Calu3 (cell line): Measurements from ENCODE around the gene DAB2. TPM values are rescaled to one million over a fixed set of nuclear protein-coding genes. Genes with fewer than 3 reads are reported as not detected.

Experiments
- BruUV-seq: library from RNA; stranded (reverse); fragments of 400-500 nt; replicated peaks from 2 replicates; lab custom pipeline; 2021; lab: Mats Ljungman, UMichigan
- CTCF ChIA-PET: fragments of 300-600 bp; sonication (Branson Sonifier 250); formaldehyde crosslinking; loops from one replicate; lab custom pipeline; 2022; ENCODE audit warnings: antibody characterized with exemption; lab: Charles Lee
- DNase-seq: peaks from one replicate; pipeline ENCODE4 v3.0.0; 2022
- H3K27ac Mint-ChIP-seq: one replicate; pipeline ENCODE4 v1.8.0; 2022; ENCODE audit warnings: mixed read lengths; ENCODE audit not compliant: unreplicated experiment
- H3K27me3 Mint-ChIP-seq: one replicate; pipeline ENCODE4 v1.8.0; 2022; ENCODE audit warnings: mixed read lengths; ENCODE audit not compliant: unreplicated experiment
- H3K36me3 Mint-ChIP-seq: one replicate; pipeline ENCODE4 v1.8.0; 2022; ENCODE audit warnings: mild to moderate bottlenecking, moderate library complexity, mixed read lengths; ENCODE audit not compliant: insufficient read depth, unreplicated experiment
- H3K4me1 Mint-ChIP-seq: one replicate; pipeline ENCODE4 v1.8.0; 2022; ENCODE audit warnings: mild to moderate bottlenecking, low read depth, mixed read lengths; ENCODE audit not compliant: unreplicated experiment
- H3K4me3 Mint-ChIP-seq: one replicate; pipeline ENCODE4 v1.8.0; 2022; ENCODE audit warnings: mild to moderate bottlenecking, low read depth, moderate library complexity, mixed read lengths; ENCODE audit not compliant: unreplicated experiment
- H3K9me3 Mint-ChIP-seq: one replicate; pipeline ENCODE4 v1.8.0; 2022; ENCODE audit warnings: low read depth, mixed read lengths; ENCODE audit not compliant: unreplicated experiment
- intact Hi-C: fragments of 100-400 bp; cut with micrococcal nuclease; formaldehyde crosslinking; loops from one replicate; pipeline ENCODE4 v1.10.0; 2022; ENCODE audit not compliant: unreplicated experiment
- total RNA-seq: library from RNA; stranded (reverse); gene quantifications from 2 replicates; pipeline ENCODE4 v1.2.3, GENCODE V29; 2022
- TF ChIP-seq, protein P1 (sequence below): fragments of 200-600 bp; IDR thresholded peaks from one replicate; pipeline ENCODE4 v1.8.0; 2022; ENCODE audit warnings: antibody characterized with exemption; ENCODE audit not compliant: unreplicated experiment

Gene DAB2
- total RNA-seq, 1 experiment from 2014 or later, result 12.4 TPM

- Mint-ChIP-seq H3K4me1 (peaks cover 35% of the 10 kb centered on the region), H3K9me3 (no peaks in the 10 kb centered on the region), H3K36me3 (peaks cover 21% of the 10 kb centered on the region), H3K4me3 (no peak overlapping the region), H3K27me3 (no peaks in the 10 kb centered on the region), H3K27ac (no peak overlapping the region)
- intact Hi-C loops, result loop anchor here (5.0 to 10.0 kb wide), 2 partner anchors 208 to 576 kb away; partner anchors contain the start of genes FYB1 and OSMR
- CTCF ChIA-PET, result no interaction called here
- no peak for DNase-seq
- no TSS peak for BruUV-seq
- TF ChIP-seq, protein P1, sequence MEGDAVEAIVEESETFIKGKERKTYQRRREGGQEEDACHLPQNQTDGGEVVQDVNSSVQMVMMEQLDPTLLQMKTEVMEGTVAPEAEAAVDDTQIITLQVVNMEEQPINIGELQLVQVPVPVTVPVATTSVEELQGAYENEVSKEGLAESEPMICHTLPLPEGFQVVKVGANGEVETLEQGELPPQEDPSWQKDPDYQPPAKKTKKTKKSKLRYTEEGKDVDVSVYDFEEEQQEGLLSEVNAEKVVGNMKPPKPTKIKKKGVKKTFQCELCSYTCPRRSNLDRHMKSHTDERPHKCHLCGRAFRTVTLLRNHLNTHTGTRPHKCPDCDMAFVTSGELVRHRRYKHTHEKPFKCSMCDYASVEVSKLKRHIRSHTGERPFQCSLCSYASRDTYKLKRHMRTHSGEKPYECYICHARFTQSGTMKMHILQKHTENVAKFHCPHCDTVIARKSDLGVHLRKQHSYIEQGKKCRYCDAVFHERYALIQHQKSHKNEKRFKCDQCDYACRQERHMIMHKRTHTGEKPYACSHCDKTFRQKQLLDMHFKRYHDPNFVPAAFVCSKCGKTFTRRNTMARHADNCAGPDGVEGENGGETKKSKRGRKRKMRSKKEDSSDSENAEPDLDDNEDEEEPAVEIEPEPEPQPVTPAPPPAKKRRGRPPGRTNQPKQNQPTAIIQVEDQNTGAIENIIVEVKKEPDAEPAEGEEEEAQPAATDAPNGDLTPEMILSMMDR, result no peak
Measured at GRCh38 chr5:39422728-39423285, 2.0 kb downstream of the DAB2 start.

DNA sequence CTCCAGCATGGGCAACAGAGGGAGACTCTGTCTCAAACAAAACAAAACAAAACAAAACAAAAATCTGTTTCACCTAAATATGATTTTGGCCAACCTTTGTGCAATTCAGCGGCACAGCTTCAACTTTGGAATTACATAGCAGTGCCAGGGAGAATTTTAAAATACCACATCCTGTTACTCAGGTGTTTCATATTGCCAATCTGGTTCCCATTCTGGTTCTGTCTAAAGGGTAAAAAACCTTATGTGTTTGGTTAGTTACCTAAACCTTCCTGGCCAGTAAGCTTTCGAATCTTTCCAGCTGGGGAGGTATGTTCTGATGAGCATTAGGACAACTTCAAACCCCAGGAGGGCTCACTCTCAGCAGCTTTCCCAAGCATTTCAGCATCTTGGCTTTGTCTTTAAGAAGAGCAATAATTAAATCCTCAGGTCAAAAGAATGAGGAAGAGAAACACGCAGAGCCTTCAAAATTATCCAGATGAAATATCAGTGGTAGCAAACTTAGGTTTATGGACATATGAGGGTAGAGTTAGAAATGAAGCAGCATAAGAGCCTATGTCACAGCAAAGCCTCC is 2.7 kb downstream of the DAB2 start:
- peaks cover 21% of the 10 kb centered on the region for H3K36me3 Mint-ChIP-seq
- no TSS peak for BruUV-seq
- CTCF ChIA-PET, result no interaction called here
- intact Hi-C loops, result loop anchor here (5.0 to 10.0 kb wide), 2 partner anchors 207 to 575 kb away; partner anchors contain the start of genes FYB1 and OSMR
- no peak overlapping the region for H3K27ac Mint-ChIP-seq
- DNase-seq, result no peak
- TF ChIP-seq, protein P1, result no peak
- H3K4me3 Mint-ChIP-seq, result no peak overlapping the region
- no peaks in the 10 kb centered on the region for H3K9me3 Mint-ChIP-seq
- no peaks in the 10 kb centered on the region for H3K27me3 Mint-ChIP-seq
- H3K4me1 Mint-ChIP-seq, result peaks cover 28% of the 10 kb centered on the region

GRCh38 chr5:39420482-39421145 is 4.2 kb downstream of the DAB2 start:
- no peak overlapping the region for H3K4me3 Mint-ChIP-seq
- intact Hi-C loops, result loop anchor here (5.0 to 10.0 kb wide), 2 partner anchors 206 to 573 kb away; partner anchors contain the start of genes FYB1 and OSMR
- H3K9me3 Mint-ChIP-seq, result no peaks in the 10 kb centered on the region
- DNase-seq, result no peak
- no peak overlapping the region for H3K27ac Mint-ChIP-seq
- peaks cover 21% of the 10 kb centered on the region for H3K36me3 Mint-ChIP-seq
- H3K4me1 Mint-ChIP-seq, result peaks cover 33% of the 10 kb centered on the region
- H3K27me3 Mint-ChIP-seq, result no peaks in the 10 kb centered on the region
- TF ChIP-seq, protein P1, result no peak
- CTCF ChIA-PET, result no interaction called here
- no TSS peak for BruUV-seq

DNA sequence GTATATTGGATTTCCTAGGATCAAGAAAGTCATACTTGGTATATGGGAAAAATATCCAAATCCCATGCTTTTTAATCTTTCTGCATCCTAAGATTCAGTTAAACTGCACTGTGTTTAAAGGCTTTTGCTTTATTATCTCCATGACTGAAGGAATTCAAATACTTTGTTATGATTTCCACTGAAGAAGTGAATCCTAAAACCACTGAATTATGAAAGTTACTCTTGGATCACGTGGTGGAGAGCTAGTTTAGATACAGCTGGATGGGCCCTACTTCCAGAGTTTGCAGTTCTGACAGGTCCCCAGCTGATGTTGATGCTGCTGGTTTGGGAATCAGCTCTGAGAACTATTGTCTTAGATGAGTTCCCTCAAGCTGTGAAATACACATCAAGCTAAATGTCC is 5.0 kb downstream of the DAB2 start:
- Mint-ChIP-seq H3K27me3 (no peaks in the 10 kb centered on the region), H3K27ac (no peak overlapping the region), H3K4me3 (no peak overlapping the region), H3K4me1 (peaks cover 33% of the 10 kb centered on the region), H3K9me3 (no peaks in the 10 kb centered on the region), H3K36me3 (peaks cover 15% of the 10 kb centered on the region)
- CTCF ChIA-PET, result no interaction called here
- BruUV-seq, result no TSS peak
- DNase-seq, result no peak
- TF ChIP-seq, protein P1, result no peak
- intact Hi-C loops, result loop anchor here (5.0 to 10.0 kb wide), 2 partner anchors 205 to 572 kb away; partner anchors contain the start of genes FYB1 and OSMR
